ENCODE data around the gene NDUFA8. TPM values are rescaled to one million over a fixed set of nuclear protein-coding genes. Genes with fewer than 3 reads are reported as not detected.
A peak's percentile ranks its signal among the peaks of the same experiment; 100 is the strongest.

Gene NDUFA8
- total RNA-seq, 5 donors from 2014 or later (not counting 1 experiment from before 2014, with no cell fraction given): 11.2 to 25.4 (median 18.4) TPM

GRCh38 chr9:122126331-122127261 lies 33.0 kb downstream of the NDUFA8 start:
- peaks cover 0 to 84% of the 10 kb centered on the region in 2 experiments for H3K27me3 ChIP-seq (replicated peaks in 1 of 2; ENCODE audit: control insufficient read depth in 2 of 2, extremely low read depth in 1 of 2, insufficient read depth in 2 of 2, low read length in 1 of 2)
- H3K9me3 Mint-ChIP-seq: no peaks in the 10 kb centered on the region
- H3K27ac Mint-ChIP-seq: peak overlapping the region in 1 of 2 donors; percentile 59

GRCh38 chr9:122125509-122126330 lies 33.9 kb downstream of the NDUFA8 start:
- ATAC-seq (replicated peaks in 1 of 4) (peak in 1 of 4 experiments; percentile 9), DNase-seq (no peak)
- Histone ChIP-seq H3K4me3 (ENCODE audit: control insufficient read depth in 1 of 2, extremely low read depth in 1 of 2, low read length in 1 of 2) (peak overlapping the region in 1 of 2 donors; percentile 53), H3K36me3 (ENCODE audit: control insufficient read depth in 2 of 2, extremely low read depth in 1 of 2, insufficient read depth in 1 of 2, low read length in 1 of 2) (no peaks in the 10 kb centered on the region), H3K27me3 (replicated peaks in 1 of 2; ENCODE audit: control insufficient read depth in 2 of 2, extremely low read depth in 1 of 2, insufficient read depth in 2 of 2, low read length in 1 of 2) (peaks cover 0 to 77% of the 10 kb centered on the region in 2 experiments), H3K9me3 (no peaks in the 10 kb centered on the region), H3K4me1 (ENCODE audit: control insufficient read depth in 1 of 2, extremely low read depth in 1 of 2, insufficient read depth in 2 of 2, low read length in 2 of 2) (peaks cover 0 to 44% of the 10 kb centered on the region in 2 experiments), H3K27ac (ENCODE audit: low read length) (no peak overlapping the region)
- H3K4me3 Mint-ChIP-seq: peak overlapping the region in 1 of 3 donors; percentile 75
- H3K9me3 Mint-ChIP-seq: no peaks in the 10 kb centered on the region
- POLR2A ChIA-PET: interaction anchor here in 1 of 2 donors (0.6 kb wide), 1 partner anchor 1332 kb away, joined by 3 read pairs; no protein-coding TSS in a partner anchor
- H3K27ac Mint-ChIP-seq: no peak overlapping the region
- peaks cover 26 to 28% of the 10 kb centered on the region in 2 donors for H3K27me3 Mint-ChIP-seq
- peaks cover 15 to 45% (median 19%) of the 10 kb centered on the region in 3 donors for H3K4me1 Mint-ChIP-seq
- CTCF ChIA-PET: interaction anchor here (0.6 to 2.9 kb wide), 14 partner anchors 9 to 683 kb away, joined by 3 to 27 read pairs (median 4); partner anchors contain the start of genes MORN5 (in 1 of the 2) and NDUFA8 (in 1 of the 2)
- H3K36me3 Mint-ChIP-seq: no peaks in the 10 kb centered on the region
- 81% methylated on average over 18 of the region's 21 CpGs for WGBS (ENCODE audit: insufficient coverage)

More at GRCh38 chr9:122126331-122127261, 33.0 kb downstream of the NDUFA8 start:
- H3K9me3 ChIP-seq: no peaks in the 10 kb centered on the region
- peaks cover 15 to 46% (median 19%) of the 10 kb centered on the region in 3 donors for H3K4me1 Mint-ChIP-seq
- peaks cover 28 to 29% of the 10 kb centered on the region in 2 donors for H3K27me3 Mint-ChIP-seq
- CTCF ChIA-PET: interaction anchor here (0.6 to 2.9 kb wide), 8 partner anchors 18 to 680 kb away, joined by 3 to 27 read pairs (median 4); no protein-coding TSS in a partner anchor
- 8% methylated on average over 43 of the region's 64 CpGs for WGBS (ENCODE audit: insufficient coverage)
- peak overlapping the region in 1 of 2 donors; percentile 53 for H3K4me3 ChIP-seq (ENCODE audit: control insufficient read depth in 1 of 2, extremely low read depth in 1 of 2, low read length in 1 of 2)
- no peak overlapping the region for H3K27ac ChIP-seq (ENCODE audit: low read length)
- no peak for DNase-seq
- H3K4me1 ChIP-seq (ENCODE audit: control insufficient read depth in 1 of 2, extremely low read depth in 1 of 2, insufficient read depth in 2 of 2, low read length in 2 of 2): peaks cover 0 to 44% of the 10 kb centered on the region in 2 experiments
- POLR2A ChIA-PET: no interaction called here
- H3K36me3 Mint-ChIP-seq: no peaks in the 10 kb centered on the region
- H3K4me3 Mint-ChIP-seq: peak overlapping the region; percentile 65 to 75 (median 68)
- no peak for ATAC-seq (replicated peaks in 1 of 4)
- no peaks in the 10 kb centered on the region for H3K36me3 ChIP-seq (ENCODE audit: control insufficient read depth in 2 of 2, extremely low read depth in 1 of 2, insufficient read depth in 1 of 2, low read length in 1 of 2)

- peak; percentile 45 to 85 (median 72) for DNase-seq
- no peaks in the 10 kb centered on the region for H3K36me3 ChIP-seq (ENCODE audit: control insufficient read depth in 2 of 2, extremely low read depth in 1 of 2, insufficient read depth in 1 of 2, low read length in 1 of 2)
- Mint-ChIP-seq H3K4me3 (peak overlapping the region; percentile 35 to 62 (median 40)), H3K36me3 (no peaks in the 10 kb centered on the region), H3K27ac (no peak overlapping the region), H3K9me3 (no peaks in the 10 kb centered on the region), H3K27me3 (peaks cover 22 to 28% of the 10 kb centered on the region in 2 donors), H3K4me1 (peaks cover 15 to 45% (median 19%) of the 10 kb centered on the region in 3 donors)
- no peaks in the 10 kb centered on the region for H3K9me3 ChIP-seq
- 0% methylated on average over 5 of the region's 8 CpGs for WGBS (ENCODE audit: insufficient coverage)
- POLR2A ChIA-PET: interaction anchor here in 1 of 2 donors (0.6 kb wide), 1 partner anchor 1331 kb away, joined by 3 read pairs; no protein-coding TSS in a partner anchor
- H3K4me1 ChIP-seq (ENCODE audit: control insufficient read depth in 1 of 2, extremely low read depth in 1 of 2, insufficient read depth in 2 of 2, low read length in 2 of 2): peaks cover 0 to 44% of the 10 kb centered on the region in 2 experiments
- H3K27ac ChIP-seq (ENCODE audit: low read length): no peak overlapping the region
- peaks cover 0 to 77% of the 10 kb centered on the region in 2 experiments for H3K27me3 ChIP-seq (replicated peaks in 1 of 2; ENCODE audit: control insufficient read depth in 2 of 2, extremely low read depth in 1 of 2, insufficient read depth in 2 of 2, low read length in 1 of 2)
- peak; percentile 73 to 86 (median 77) for ATAC-seq (replicated peaks in 1 of 4)
- CTCF ChIA-PET: interaction anchor here (0.6 to 2.9 kb wide), 18 partner anchors 8 to 684 kb away, joined by 3 to 27 read pairs (median 4); partner anchors contain the start of genes MORN5 (in 1 of the 2), MRRF (in 1 of the 2) and NDUFA8 (in 1 of the 2)
- H3K4me3 ChIP-seq (ENCODE audit: control insufficient read depth in 1 of 2, extremely low read depth in 1 of 2, low read length in 1 of 2): no peak overlapping the region
Observed at GRCh38 chr9:122125158-122125508, 34.4 kb downstream of the NDUFA8 start.

- H3K4me3 ChIP-seq (ENCODE audit: control insufficient read depth in 1 of 2, extremely low read depth in 1 of 2, low read length in 1 of 2): no peak overlapping the region
- DNase-seq (no peak), ATAC-seq (replicated peaks in 1 of 4) (no peak)
- peaks cover 22 to 28% of the 10 kb centered on the region in 2 donors for H3K27me3 Mint-ChIP-seq
- CTCF ChIA-PET: interaction anchor here (0.5 to 2.9 kb wide), 24 partner anchors 8 to 1001 kb away, joined by 3 to 27 read pairs (median 3); partner anchors contain the start of genes MORN5 (in 1 of the 2), MRRF (in 1 of the 2) and NDUFA8 (in 1 of the 2)
- POLR2A ChIA-PET: no interaction called here
- no peak overlapping the region for H3K27ac Mint-ChIP-seq
- no peak overlapping the region for H3K4me3 Mint-ChIP-seq
- no peak overlapping the region for H3K27ac ChIP-seq (ENCODE audit: low read length)
- H3K27me3 ChIP-seq (replicated peaks in 1 of 2; ENCODE audit: control insufficient read depth in 2 of 2, extremely low read depth in 1 of 2, insufficient read depth in 2 of 2, low read length in 1 of 2): peaks cover 0 to 74% of the 10 kb centered on the region in 2 experiments
- peaks cover 0 to 44% of the 10 kb centered on the region in 2 experiments for H3K4me1 ChIP-seq (ENCODE audit: control insufficient read depth in 1 of 2, extremely low read depth in 1 of 2, insufficient read depth in 2 of 2, low read length in 2 of 2)
- H3K36me3 Mint-ChIP-seq: no peaks in the 10 kb centered on the region
- peaks cover 15 to 42% (median 19%) of the 10 kb centered on the region in 3 donors for H3K4me1 Mint-ChIP-seq
- H3K36me3 ChIP-seq (ENCODE audit: control insufficient read depth in 2 of 2, extremely low read depth in 1 of 2, insufficient read depth in 1 of 2, low read length in 1 of 2): no peaks in the 10 kb centered on the region
- H3K9me3 ChIP-seq: no peaks in the 10 kb centered on the region
- no peaks in the 10 kb centered on the region for H3K9me3 Mint-ChIP-seq
- 86% methylated on average over 3 of the region's 7 CpGs for WGBS (ENCODE audit: insufficient coverage)
Observed at GRCh38 chr9:122124528-122124927, 35.1 kb downstream of the NDUFA8 start.

GRCh38 chr9:122124048-122124447 lies 35.5 kb downstream of the NDUFA8 start:
- DNase-seq (no peak), ATAC-seq (replicated peaks in 1 of 4) (no peak)
- Mint-ChIP-seq H3K27ac (no peak overlapping the region), H3K27me3 (peaks cover 22 to 27% of the 10 kb centered on the region in 2 donors), H3K4me3 (no peak overlapping the region), H3K36me3 (no peaks in the 10 kb centered on the region), H3K4me1 (peaks cover 15 to 42% (median 19%) of the 10 kb centered on the region in 3 donors), H3K9me3 (no peaks in the 10 kb centered on the region)
- no peak overlapping the region for H3K27ac ChIP-seq (ENCODE audit: low read length)
- no CpG with 5 or more reads among the region's 1 CpG for WGBS (ENCODE audit: insufficient coverage)
- ChIA-PET CTCF (interaction anchor here (0.6 to 2.9 kb wide), 15 partner anchors 9 to 1000 kb away, joined by 3 to 27 read pairs (median 5); no protein-coding TSS in a partner anchor), POLR2A (no interaction called here)
- H3K9me3 ChIP-seq: no peaks in the 10 kb centered on the region
- peaks cover 0 to 44% of the 10 kb centered on the region in 2 experiments for H3K4me1 ChIP-seq (ENCODE audit: control insufficient read depth in 1 of 2, extremely low read depth in 1 of 2, insufficient read depth in 2 of 2, low read length in 2 of 2)
- no peaks in the 10 kb centered on the region for H3K36me3 ChIP-seq (ENCODE audit: control insufficient read depth in 2 of 2, extremely low read depth in 1 of 2, insufficient read depth in 1 of 2, low read length in 1 of 2)
- no peak overlapping the region for H3K4me3 ChIP-seq (ENCODE audit: control insufficient read depth in 1 of 2, extremely low read depth in 1 of 2, low read length in 1 of 2)
- H3K27me3 ChIP-seq (replicated peaks in 1 of 2; ENCODE audit: control insufficient read depth in 2 of 2, extremely low read depth in 1 of 2, insufficient read depth in 2 of 2, low read length in 1 of 2): peaks cover 0 to 70% of the 10 kb centered on the region in 2 experiments

Data from T-cell (primary cell).